Measurements from ENCODE around the gene PTPN22.

GRCh38 chr1:113898241-113898814, 26.8 kb upstream of the PTPN22 start:
- no peak for TF ChIP-seq CTCF (IDR thresholded peaks at IDR 0.05)
- TF ChIP-seq POLR2A (IDR thresholded peaks at IDR 0.05) = no peak
- TF ChIP-seq EP300 (IDR thresholded peaks at IDR 0.05) = no peak
